Peyer's patch (tissue), 4 donors: Measurements from ENCODE around the gene CSNK1G1.

ENCODE experiments used
- POLR2A ChIP-seq, 2 donors: fragments of 450-650 bp; IDR thresholded peaks; one replicate each; pipeline ENCODE4 v1.5.1; 2017; ENCODE audit warnings: antibody characterized with exemption in 2 of 2, mild to moderate bottlenecking in 2 of 2, moderate library complexity in 2 of 2
- TF ChIP-seq, protein P1 (sequence below), 6 experiments: fragments of 450-650 bp in 4 of 6; fragments of 200-600 bp in 2 of 6; sonication (generic) in 1 of 6; IDR thresholded peaks; one replicate each; pipeline ENCODE4 v1.5.1; 2017 to 2019; ENCODE audit warnings: antibody characterized with exemption in 6 of 6, mild to moderate bottlenecking in 3 of 6, moderate library complexity in 1 of 6

DNA sequence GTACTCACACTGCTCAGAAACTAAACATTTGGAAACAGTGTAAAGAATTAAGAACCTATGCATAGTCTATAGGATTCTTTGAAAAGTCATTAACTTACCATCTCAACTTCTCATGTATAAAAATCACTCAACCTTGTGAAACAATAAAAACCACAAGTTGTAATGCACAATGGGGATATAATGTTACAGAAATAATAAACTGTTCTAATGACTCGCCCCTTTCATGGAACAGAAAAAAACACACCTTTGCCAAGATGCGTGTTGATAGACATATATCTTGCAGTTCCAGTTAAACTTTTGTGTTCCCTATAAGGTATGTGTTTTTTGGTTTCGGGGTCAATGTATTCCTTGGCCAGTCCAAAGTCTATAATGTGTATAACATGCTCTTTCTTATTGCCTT lies 142.3 kb downstream of the CSNK1G1 start:
- no peak for TF ChIP-seq POLR2A (IDR thresholded peaks at IDR 0.05)
- TF ChIP-seq, protein P1, sequence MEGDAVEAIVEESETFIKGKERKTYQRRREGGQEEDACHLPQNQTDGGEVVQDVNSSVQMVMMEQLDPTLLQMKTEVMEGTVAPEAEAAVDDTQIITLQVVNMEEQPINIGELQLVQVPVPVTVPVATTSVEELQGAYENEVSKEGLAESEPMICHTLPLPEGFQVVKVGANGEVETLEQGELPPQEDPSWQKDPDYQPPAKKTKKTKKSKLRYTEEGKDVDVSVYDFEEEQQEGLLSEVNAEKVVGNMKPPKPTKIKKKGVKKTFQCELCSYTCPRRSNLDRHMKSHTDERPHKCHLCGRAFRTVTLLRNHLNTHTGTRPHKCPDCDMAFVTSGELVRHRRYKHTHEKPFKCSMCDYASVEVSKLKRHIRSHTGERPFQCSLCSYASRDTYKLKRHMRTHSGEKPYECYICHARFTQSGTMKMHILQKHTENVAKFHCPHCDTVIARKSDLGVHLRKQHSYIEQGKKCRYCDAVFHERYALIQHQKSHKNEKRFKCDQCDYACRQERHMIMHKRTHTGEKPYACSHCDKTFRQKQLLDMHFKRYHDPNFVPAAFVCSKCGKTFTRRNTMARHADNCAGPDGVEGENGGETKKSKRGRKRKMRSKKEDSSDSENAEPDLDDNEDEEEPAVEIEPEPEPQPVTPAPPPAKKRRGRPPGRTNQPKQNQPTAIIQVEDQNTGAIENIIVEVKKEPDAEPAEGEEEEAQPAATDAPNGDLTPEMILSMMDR (IDR thresholded peaks at IDR 0.05), result no peak
